Tibial nerve (tissue), 3 donors: ENCODE data around the gene SHOC1.

Experiments
- POLR2A ChIP-seq, 2 donors: fragments of 450-650 bp; IDR thresholded peaks; one replicate each; pipeline ENCODE4 v1.6.1; 2017; ENCODE audit warnings: antibody characterized with exemption in 2 of 2, mild to moderate bottlenecking in 2 of 2, moderate library complexity in 2 of 2
- TF ChIP-seq, protein P1 (sequence below), 5 experiments: fragments of 200-600 bp in 3 of 5; fragments of 450-650 bp in 2 of 5; sonication (generic) in 3 of 5; IDR thresholded peaks; one replicate each; pipeline ENCODE4 v1.5.1; 2016 to 2019; ENCODE audit warnings: antibody characterized with exemption in 5 of 5, mild to moderate bottlenecking in 3 of 5, moderate library complexity in 2 of 5

DNA sequence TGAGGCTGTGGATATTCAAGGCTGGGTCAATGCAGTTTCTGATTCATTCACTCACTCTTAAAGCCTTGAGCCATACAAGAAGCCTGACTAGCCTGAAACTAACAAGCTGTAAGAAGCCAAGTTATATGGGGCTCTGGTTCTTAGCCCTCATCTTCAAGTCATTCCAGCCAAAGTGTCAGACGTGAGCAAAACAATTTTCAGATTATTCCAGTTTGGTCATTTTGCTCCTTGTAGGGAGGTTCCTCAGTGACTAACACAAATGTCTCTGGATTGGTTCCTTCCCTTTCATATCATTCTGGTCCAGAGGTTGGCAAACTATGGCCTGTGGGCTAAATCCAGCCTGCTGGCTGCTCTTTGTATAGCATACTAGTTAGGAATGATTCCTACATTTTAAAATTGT lies 12.5 kb upstream of the SHOC1 start:
- TF ChIP-seq, protein P1, sequence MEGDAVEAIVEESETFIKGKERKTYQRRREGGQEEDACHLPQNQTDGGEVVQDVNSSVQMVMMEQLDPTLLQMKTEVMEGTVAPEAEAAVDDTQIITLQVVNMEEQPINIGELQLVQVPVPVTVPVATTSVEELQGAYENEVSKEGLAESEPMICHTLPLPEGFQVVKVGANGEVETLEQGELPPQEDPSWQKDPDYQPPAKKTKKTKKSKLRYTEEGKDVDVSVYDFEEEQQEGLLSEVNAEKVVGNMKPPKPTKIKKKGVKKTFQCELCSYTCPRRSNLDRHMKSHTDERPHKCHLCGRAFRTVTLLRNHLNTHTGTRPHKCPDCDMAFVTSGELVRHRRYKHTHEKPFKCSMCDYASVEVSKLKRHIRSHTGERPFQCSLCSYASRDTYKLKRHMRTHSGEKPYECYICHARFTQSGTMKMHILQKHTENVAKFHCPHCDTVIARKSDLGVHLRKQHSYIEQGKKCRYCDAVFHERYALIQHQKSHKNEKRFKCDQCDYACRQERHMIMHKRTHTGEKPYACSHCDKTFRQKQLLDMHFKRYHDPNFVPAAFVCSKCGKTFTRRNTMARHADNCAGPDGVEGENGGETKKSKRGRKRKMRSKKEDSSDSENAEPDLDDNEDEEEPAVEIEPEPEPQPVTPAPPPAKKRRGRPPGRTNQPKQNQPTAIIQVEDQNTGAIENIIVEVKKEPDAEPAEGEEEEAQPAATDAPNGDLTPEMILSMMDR (IDR thresholded peaks at IDR 0.05), result no peak
- no peak for TF ChIP-seq POLR2A (IDR thresholded peaks at IDR 0.05)
